Measurements from ENCODE around the gene TMEM86A. TPM values are rescaled to one million over a fixed set of nuclear protein-coding genes. Genes with fewer than 3 reads are reported as not detected.

Gene TMEM86A
- total RNA-seq, 4 donors from 2014 or later: 5.8 to 13.2 (median 6.2) TPM

- no peak for DNase-seq
- Histone ChIP-seq H3K27ac (no peak overlapping the region), H3K27me3 (no peaks in the 10 kb centered on the region), H3K9me3 (no peaks in the 10 kb centered on the region), H3K4me3 (replicated peaks in 1 of 3) (no peak overlapping the region), H3K4me1 (peaks cover 21 to 30% of the 10 kb centered on the region in 2 donors), H3K36me3 (peaks cover 0 to 7% of the 10 kb centered on the region in 2 donors)
- TF ChIP-seq CTCF (IDR thresholded peaks at IDR 0.05): no peak
- no peak for TF ChIP-seq POLR2A (IDR thresholded peaks at IDR 0.05)
- intact Hi-C loops (cut with DNase I): loop anchor here (5.0 kb wide), 1 partner anchor 69 kb away; the partner anchor contains the start of gene SPTY2D1
- WGBS, 2 donors: 96 to 100% methylated on average over 5 of the region's 7 CpGs
Measured at GRCh38 chr11:18700872-18701271, 2.3 kb downstream of the TMEM86A start.

GRCh38 chr11:18701614-18702216 is 3.1 kb downstream of the TMEM86A start:
- intact Hi-C loops (cut with DNase I): loop anchor here (5.0 kb wide), 1 partner anchor 69 kb away; the partner anchor contains the start of gene SPTY2D1
- no peak overlapping the region for H3K27ac ChIP-seq

GRCh38 chr11:18703001-18703763 is 4.6 kb downstream of the TMEM86A start:
- intact Hi-C loops (cut with DNase I): loop anchor here (5.0 kb wide), 1 partner anchor 71 kb away; the partner anchor contains the start of gene SPTY2D1
- H3K27ac ChIP-seq: no peak overlapping the region
- 85 to 94% methylated on average over 2 of the region's 2 CpGs for WGBS, 2 donors
- no peak overlapping the region for H3K4me3 ChIP-seq (replicated peaks in 1 of 3)
- H3K9me3 ChIP-seq: no peaks in the 10 kb centered on the region
- peaks cover 23 to 30% of the 10 kb centered on the region in 2 donors for H3K4me1 ChIP-seq
- no peak for TF ChIP-seq CTCF (IDR thresholded peaks at IDR 0.05)
- no peaks in the 10 kb centered on the region for H3K27me3 ChIP-seq
- no peak for DNase-seq
- peaks cover 0 to 7% of the 10 kb centered on the region in 2 donors for H3K36me3 ChIP-seq

More at GRCh38 chr11:18701614-18702216, 3.1 kb downstream of the TMEM86A start:
- no peaks in the 10 kb centered on the region for H3K27me3 ChIP-seq
- no peak for DNase-seq
- 96% methylated on average over 17 of the region's 17 CpGs for WGBS, 2 donors
- TF ChIP-seq CTCF (IDR thresholded peaks at IDR 0.05) (no peak), POLR2A (IDR thresholded peaks at IDR 0.05) (no peak)
- H3K4me1 ChIP-seq: peaks cover 23 to 30% of the 10 kb centered on the region in 2 donors
- H3K9me3 ChIP-seq: no peaks in the 10 kb centered on the region
- H3K4me3 ChIP-seq (replicated peaks in 1 of 3): no peak overlapping the region
- peaks cover 0 to 7% of the 10 kb centered on the region in 2 donors for H3K36me3 ChIP-seq

- Histone ChIP-seq H3K9me3 (no peaks in the 10 kb centered on the region), H3K27me3 (no peaks in the 10 kb centered on the region), H3K36me3 (peaks cover 0 to 7% of the 10 kb centered on the region in 2 donors), H3K27ac (no peak overlapping the region), H3K4me1 (peaks cover 23 to 30% of the 10 kb centered on the region in 2 donors), H3K4me3 (replicated peaks in 1 of 3) (no peak overlapping the region)
- intact Hi-C loops (cut with DNase I): loop anchor here (5.0 kb wide), 1 partner anchor 72 kb away; the partner anchor contains the start of gene SPTY2D1
- WGBS, 2 donors: 89 to 92% methylated on average over 5 of the region's 5 CpGs
- no peak for TF ChIP-seq POLR2A (IDR thresholded peaks at IDR 0.05)
- no peak for TF ChIP-seq CTCF (IDR thresholded peaks at IDR 0.05)
- DNase-seq: no peak
Measured at GRCh38 chr11:18704045-18704645, 5.6 kb downstream of the TMEM86A start.

Measured in thyroid gland (tissue), 4 donors.